Body of pancreas (tissue), 4 donors: ENCODE measurements around the gene GP1BA. TPM values are rescaled to one million over a fixed set of nuclear protein-coding genes. Genes with fewer than 3 reads are reported as not detected.

Source experiments
- ATAC-seq: fragments of 150-250 bp; one replicate; pipeline ENCODE4 v1.9.1; 2016
- DNase-seq, 4 donors: peaks; one replicate each; pipeline ENCODE4 v3.0.0-alpha.2; 2019
- H3K27ac ChIP-seq, 4 donors: fragments of 200-600 bp; sonication (generic); 1 replicate in 3 of 4; 2 replicates in 1 of 4; pipeline versions ENCODE4 v1.5.1 to v1.6.1; 2016 to 2019; ENCODE audit warnings: mild to moderate bottlenecking in 1 of 4, mixed read lengths in 1 of 4, moderate library complexity in 1 of 4
- H3K27me3 ChIP-seq, 2 donors: fragments of 200-600 bp; sonication (generic); one replicate each; pipeline ENCODE4 v1.6.0; 2016; ENCODE audit warnings: mild to moderate bottlenecking in 1 of 2
- H3K36me3 ChIP-seq, 2 donors: fragments of 200-600 bp; sonication (generic); replicated peaks in 1 of 2; 2 replicates each; pipeline ENCODE4 v1.5.1; 2016; ENCODE audit warnings: low read depth in 2 of 2; ENCODE audit not compliant: insufficient read depth in 1 of 2
- H3K4me1 ChIP-seq: fragments of 200-600 bp; sonication (generic); one replicate; pipeline ENCODE4 v1.6.0; 2016
- H3K4me3 ChIP-seq, 2 donors: fragments of 200-600 bp; sonication (generic); 1 replicate in 1 of 2; 2 replicates in 1 of 2; pipeline ENCODE4 v1.5.1; 2016 to 2019
- H3K9me3 ChIP-seq, 3 donors: fragments of 200-600 bp; sonication (generic); 1 replicate in 2 of 3; 2 replicates in 1 of 3; pipeline ENCODE4 v1.5.1; 2016
- CTCF ChIP-seq, 7 experiments: fragments of 450-650 bp in 4 of 7; fragments of 200-600 bp in 3 of 7; sonication (generic) in 3 of 7; IDR thresholded peaks; one replicate each; pipeline ENCODE4 v1.5.1; 2016 to 2019; ENCODE audit warnings: antibody characterized with exemption in 7 of 7
- POLR2A ChIP-seq, 3 donors: fragments of 450-650 bp; IDR thresholded peaks; one replicate each; pipeline ENCODE4 v1.6.1; 2016; ENCODE audit warnings: antibody characterized with exemption in 3 of 3, mild to moderate bottlenecking in 2 of 3
- WGBS, 2 donors: methylation state at CpG; one replicate each; pipeline ENCODE4 v1.1.5; 2017; 5-methylcytosine and 5-hydroxymethylcytosine counted together
- intact Hi-C: fragments of 100-400 bp; cut with DNase I; formaldehyde crosslinking; loops from one replicate; pipeline ENCODE4 v1.15.1; 2023
- total RNA-seq, 2 donors: library from RNA; depleted of rRNA; stranded (reverse); fragments of >200 nt; gene quantifications; one replicate each; pipeline ENCODE4 v1.1.0, GENCODE V29; 2016

Gene GP1BA
- total RNA-seq, 2 donors from 2014 or later, result not detected

GRCh38 chr17:4895121-4895520, 37.0 kb upstream of the GP1BA start:
- H3K4me3 ChIP-seq, result no peak overlapping the region
- 91 to 93% methylated on average over 11 to 12 of the region's 13 CpGs for WGBS, 2 donors
- H3K4me1 ChIP-seq, result peaks cover 19% of the 10 kb centered on the region
- TF ChIP-seq POLR2A (IDR thresholded peaks at IDR 0.05) (no peak), CTCF (IDR thresholded peaks at IDR 0.05) (no peak)
- peaks cover 0 to 26% of the 10 kb centered on the region in 2 donors for H3K36me3 ChIP-seq
- intact Hi-C loops, result loop anchor here (10.0 kb wide), 1 partner anchor 190 kb away; the partner anchor contains the start of gene PELP1
- no peak overlapping the region for H3K27ac ChIP-seq
- no peak for DNase-seq
- no peaks in the 10 kb centered on the region for H3K9me3 ChIP-seq
- no peaks in the 10 kb centered on the region for H3K27me3 ChIP-seq
- no peak for ATAC-seq

GRCh38 chr17:4895657-4896331, 36.3 kb upstream of the GP1BA start:
- peaks cover 26% of the 10 kb centered on the region for H3K4me1 ChIP-seq
- H3K27ac ChIP-seq, result no peak overlapping the region
- ATAC-seq, result no peak
- H3K27me3 ChIP-seq, result no peaks in the 10 kb centered on the region
- intact Hi-C loops, result loop anchor here (10.0 kb wide), 1 partner anchor 191 kb away; the partner anchor contains the start of gene PELP1
- no peak for DNase-seq
- peaks cover 0 to 19% of the 10 kb centered on the region in 2 donors for H3K36me3 ChIP-seq
- no peak overlapping the region for H3K4me3 ChIP-seq
- WGBS, 2 donors, result 78 to 81% methylated on average over 25 to 27 of the region's 27 CpGs
- no peaks in the 10 kb centered on the region for H3K9me3 ChIP-seq
- TF ChIP-seq POLR2A (IDR thresholded peaks at IDR 0.05) (no peak), CTCF (IDR thresholded peaks at IDR 0.05) (no peak)

- H3K4me3 ChIP-seq, result no peak overlapping the region
- no peaks in the 10 kb centered on the region for H3K9me3 ChIP-seq
- intact Hi-C loops, result loop anchor here (10.0 kb wide), 1 partner anchor 192 kb away; the partner anchor contains the start of gene PELP1
- peaks cover 0 to 14% of the 10 kb centered on the region in 2 donors for H3K36me3 ChIP-seq
- no peak overlapping the region for H3K27ac ChIP-seq
- DNase-seq (no peak), ATAC-seq (no peak)
- 91 to 94% methylated on average over 22 to 24 of the region's 27 CpGs for WGBS, 2 donors
- TF ChIP-seq CTCF (IDR thresholded peaks at IDR 0.05), result no peak
- TF ChIP-seq POLR2A (IDR thresholded peaks at IDR 0.05), result no peak
- H3K4me1 ChIP-seq, result peaks cover 30% of the 10 kb centered on the region
- no peaks in the 10 kb centered on the region for H3K27me3 ChIP-seq
Observed at GRCh38 chr17:4896332-4897197, 35.5 kb upstream of the GP1BA start.

- WGBS, 2 donors, result 80 to 83% methylated on average over 10 of the region's 10 CpGs
Observed at GRCh38 chr17:4897198-4897687, 34.8 kb upstream of the GP1BA start.

More at GRCh38 chr17:4897198-4897687, 34.8 kb upstream of the GP1BA start:
- Histone ChIP-seq H3K27me3 (no peaks in the 10 kb centered on the region), H3K36me3 (peaks cover 0 to 11% of the 10 kb centered on the region in 2 donors), H3K9me3 (no peaks in the 10 kb centered on the region), H3K4me3 (no peak overlapping the region), H3K27ac (no peak overlapping the region), H3K4me1 (peaks cover 30% of the 10 kb centered on the region)
- intact Hi-C loops, result loop anchor here (10.0 kb wide), 1 partner anchor 192 kb away; the partner anchor contains the start of gene PELP1
- DNase-seq, result no peak
- no peak for TF ChIP-seq CTCF (IDR thresholded peaks at IDR 0.05)
- no peak for TF ChIP-seq POLR2A (IDR thresholded peaks at IDR 0.05)
- ATAC-seq, result no peak
